GM20000 (cell line): ENCODE measurements around the gene SLC25A31.
A peak's percentile ranks its signal among the peaks of the same experiment; 100 is the strongest.

Experiments used
- DNase-seq: peaks from one replicate; pipeline ENCODE4 v3.0.0; 2012; ENCODE audit warnings: low spot score
- CTCF ChIP-seq: IDR thresholded peaks from 2 replicates; pipeline ENCODE4 v1.5.1; 2012; ENCODE audit warnings: mild to moderate bottlenecking, control low read depth; ENCODE audit errors: extremely low read depth, missing control alignments

The SLC25A31 gene

GRCh38 chr4:127731406-127731805 lies 1.2 kb downstream of the SLC25A31 start:
- no peak for TF ChIP-seq CTCF
- no peak for DNase-seq

DNA sequence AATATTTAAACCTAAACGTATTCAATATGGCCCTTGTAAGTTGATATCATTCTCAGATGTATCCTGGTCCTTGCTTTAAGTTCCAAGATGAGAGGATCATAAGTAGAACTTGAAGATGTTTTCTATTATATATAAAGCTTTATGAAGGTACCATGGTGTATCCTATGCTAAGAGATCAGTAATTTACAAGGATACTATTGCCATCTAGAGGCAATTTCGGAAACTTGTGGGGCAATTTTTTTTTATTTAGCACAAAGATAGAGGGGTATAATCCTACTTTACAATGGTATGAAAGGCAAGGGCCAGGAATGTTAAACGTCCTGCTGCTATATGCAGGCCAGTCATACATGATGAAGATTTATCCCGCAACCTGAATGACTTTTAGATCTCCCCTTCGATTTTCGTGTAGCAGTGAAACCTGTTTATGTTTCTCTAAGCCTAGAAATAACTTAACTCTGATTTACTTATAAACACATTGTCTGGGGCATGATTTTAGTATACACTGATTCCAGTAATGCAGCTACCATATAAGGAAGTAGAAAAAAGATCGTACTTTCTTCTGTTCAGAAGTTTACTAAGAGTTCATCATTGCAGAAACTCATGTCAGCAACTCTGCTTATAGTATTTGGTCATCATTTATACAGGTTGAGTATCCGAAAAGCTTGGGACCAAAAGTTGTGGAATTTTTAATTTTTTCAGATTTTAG lies 2.6 kb downstream of the SLC25A31 start:
- TF ChIP-seq CTCF = peak; percentile 8
- peak; percentile 76 for DNase-seq

DNA sequence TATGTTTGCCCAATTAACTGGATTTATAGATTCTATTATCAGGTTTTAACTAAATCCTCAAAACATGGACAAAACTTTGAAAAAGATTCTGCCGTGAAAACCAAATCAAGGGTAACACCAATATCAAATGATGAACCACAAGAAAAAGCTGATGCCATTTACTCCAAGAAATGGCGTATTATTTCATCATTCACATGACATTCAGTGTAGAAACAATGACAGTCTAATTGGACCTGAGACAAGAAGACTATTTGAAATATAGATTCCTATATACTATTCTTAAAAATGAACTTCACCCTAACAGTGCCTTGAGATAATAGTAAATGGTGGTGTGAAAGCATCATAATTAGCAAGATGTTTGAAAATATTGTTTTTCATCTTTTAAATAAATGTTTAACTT lies 4.8 kb downstream of the SLC25A31 start:
- no peak for TF ChIP-seq CTCF
- DNase-seq = no peak

DNA sequence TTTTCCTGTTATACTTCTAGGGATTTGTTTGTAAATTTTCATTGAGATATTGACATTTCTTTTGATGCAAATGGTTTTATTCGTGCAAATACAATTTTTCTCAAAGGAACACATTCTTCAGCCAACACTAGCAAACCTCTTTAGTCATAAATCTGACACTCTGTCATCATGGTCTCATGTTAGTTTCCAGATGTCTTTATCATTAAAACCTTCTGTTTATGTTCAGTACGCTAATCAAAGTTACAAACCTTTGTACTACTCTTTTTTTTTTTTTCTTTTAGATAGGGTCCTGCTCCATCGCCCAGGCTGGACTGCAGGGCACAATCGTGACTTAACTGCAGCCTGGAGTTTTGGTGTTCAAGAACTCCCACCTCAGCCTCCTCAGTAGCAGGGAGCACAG lies 7.1 kb downstream of the SLC25A31 start:
- no peak for TF ChIP-seq CTCF
- DNase-seq = no peak

DNA sequence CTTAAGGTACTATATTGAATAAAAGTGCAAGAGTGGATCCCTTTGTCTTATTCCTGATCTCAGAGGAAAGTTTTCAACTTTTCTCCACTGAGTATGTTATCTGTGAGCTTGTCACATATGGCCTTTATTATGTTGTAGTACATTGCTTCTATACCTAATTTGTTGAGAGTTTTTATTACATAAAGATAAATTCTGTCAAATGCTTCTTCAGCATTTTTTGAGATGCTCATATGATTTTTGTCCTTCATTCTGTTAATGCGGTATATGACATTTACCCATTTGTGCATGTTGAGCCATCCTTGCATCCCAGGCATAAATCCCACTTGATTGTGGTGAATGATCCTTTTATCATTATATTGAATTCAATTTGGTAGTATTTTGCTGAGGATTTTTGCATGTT lies 11.0 kb downstream of the SLC25A31 start:
- DNase-seq = no peak
- TF ChIP-seq CTCF = no peak

GRCh38 chr4:127747883-127748282 lies 17.7 kb downstream of the SLC25A31 start:
- DNase-seq = no peak
- TF ChIP-seq CTCF = no peak

DNA sequence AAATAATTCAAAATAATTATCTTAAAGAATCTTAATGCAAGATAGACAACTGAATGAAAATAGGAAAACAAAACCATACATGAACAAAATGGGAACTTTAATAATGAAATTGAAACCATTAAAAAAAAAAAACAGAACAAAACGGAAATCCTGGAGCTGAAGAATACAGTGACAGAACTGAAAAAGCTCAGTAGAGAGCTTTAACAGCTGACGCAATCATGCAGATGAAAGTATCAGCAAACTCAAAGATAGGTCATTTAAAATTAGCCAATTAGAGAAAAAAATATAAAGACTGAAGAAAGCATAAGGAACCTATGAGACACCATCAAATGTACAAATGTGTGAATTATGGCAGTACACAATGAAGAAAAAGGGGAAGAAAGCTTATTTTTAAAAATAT lies 18.8 kb downstream of the SLC25A31 start:
- no peak for DNase-seq
- TF ChIP-seq CTCF = no peak
